Neutrophil (primary cell): ENCODE measurements around the gene EDAR.

ENCODE experiments used
- H3K27ac ChIP-seq: fragments of 200-600 bp; sonication (generic); 2 replicates; pipeline ENCODE4 v1.5.1; 2016; ENCODE audit warnings: mild to moderate bottlenecking, moderate library complexity
- H3K27me3 ChIP-seq: fragments of 200-600 bp; sonication (generic); 2 replicates; pipeline ENCODE4 v1.6.0; 2016; ENCODE audit warnings: mild to moderate bottlenecking
- H3K36me3 ChIP-seq: fragments of 200-600 bp; sonication (generic); 2 replicates; pipeline ENCODE4 v1.5.1; 2017
- H3K4me1 ChIP-seq, 2 experiments: fragments of 200-600 bp in 1 of 2; sonication (generic) in 1 of 2; 1 replicate in 1 of 2; 2 replicates in 1 of 2; pipeline versions ENCODE4 v1.5.1 to v1.6.1; 2013 to 2016; ENCODE audit warnings: low read depth in 1 of 2, low read length in 1 of 2, mild to moderate bottlenecking in 1 of 2, moderate library complexity in 1 of 2; ENCODE audit not compliant: control insufficient read depth in 1 of 2, insufficient read depth in 1 of 2
- H3K4me3 ChIP-seq, 2 experiments: fragments of 200-600 bp in 1 of 2; sonication (generic) in 1 of 2; 1 replicate in 1 of 2; 2 replicates in 1 of 2; pipeline ENCODE4 v1.5.1; 2013 to 2016; ENCODE audit warnings: low read depth in 1 of 2, low read length in 1 of 2, mild to moderate bottlenecking in 1 of 2, moderate library complexity in 1 of 2
- H3K9me3 ChIP-seq: fragments of 200-600 bp; sonication (generic); 2 replicates; pipeline ENCODE4 v1.5.1; 2016
- TF ChIP-seq, protein P1 (sequence below): fragments of 200-600 bp; sonication (generic); IDR thresholded peaks from 2 replicates; pipeline ENCODE4 v1.5.1; 2016; ENCODE audit warnings: antibody characterized with exemption

Gene EDAR

DNA sequence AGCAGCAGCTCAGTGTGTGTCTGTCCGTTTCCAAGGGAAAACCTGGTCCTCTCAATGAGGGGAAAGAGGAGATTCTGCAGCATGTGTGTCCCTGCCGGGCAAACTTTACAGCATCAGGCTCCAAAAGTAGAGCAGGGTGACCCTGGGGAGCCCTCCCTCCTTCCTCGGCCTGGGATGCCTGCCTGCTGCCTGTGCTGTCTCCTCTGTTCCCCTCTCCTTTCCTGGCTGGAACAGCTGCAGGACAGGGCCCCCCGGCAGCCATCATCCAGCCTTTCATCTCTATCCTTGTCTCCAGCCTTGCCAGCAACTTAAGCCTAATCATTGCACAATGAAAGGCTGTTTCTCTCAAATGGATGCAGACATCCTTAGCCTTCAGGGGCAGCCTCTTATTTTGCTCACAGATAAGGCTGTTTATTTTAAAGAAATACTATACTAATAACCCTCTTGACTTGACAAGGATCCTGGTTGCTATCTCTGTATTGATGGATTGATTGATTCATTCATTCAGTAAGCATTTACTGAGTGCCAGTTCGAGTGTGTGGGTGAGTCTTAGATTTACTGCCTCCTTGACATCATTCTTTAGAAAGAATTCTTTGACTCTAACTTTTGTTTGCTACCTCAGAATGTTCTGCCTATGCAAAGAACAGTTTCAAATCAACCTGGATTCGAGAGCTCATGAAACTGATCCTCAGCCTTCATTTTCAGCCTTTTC lies 40.6 kb upstream of the EDAR start:
- Histone ChIP-seq H3K9me3 (no peaks in the 10 kb centered on the region), H3K36me3 (no peaks in the 10 kb centered on the region), H3K27me3 (no peaks in the 10 kb centered on the region), H3K4me3 (no peak overlapping the region), H3K4me1 (peaks cover 24 to 33% of the 10 kb centered on the region in 2 experiments), H3K27ac (peak overlapping the region; percentile 93)
- TF ChIP-seq, protein P1, sequence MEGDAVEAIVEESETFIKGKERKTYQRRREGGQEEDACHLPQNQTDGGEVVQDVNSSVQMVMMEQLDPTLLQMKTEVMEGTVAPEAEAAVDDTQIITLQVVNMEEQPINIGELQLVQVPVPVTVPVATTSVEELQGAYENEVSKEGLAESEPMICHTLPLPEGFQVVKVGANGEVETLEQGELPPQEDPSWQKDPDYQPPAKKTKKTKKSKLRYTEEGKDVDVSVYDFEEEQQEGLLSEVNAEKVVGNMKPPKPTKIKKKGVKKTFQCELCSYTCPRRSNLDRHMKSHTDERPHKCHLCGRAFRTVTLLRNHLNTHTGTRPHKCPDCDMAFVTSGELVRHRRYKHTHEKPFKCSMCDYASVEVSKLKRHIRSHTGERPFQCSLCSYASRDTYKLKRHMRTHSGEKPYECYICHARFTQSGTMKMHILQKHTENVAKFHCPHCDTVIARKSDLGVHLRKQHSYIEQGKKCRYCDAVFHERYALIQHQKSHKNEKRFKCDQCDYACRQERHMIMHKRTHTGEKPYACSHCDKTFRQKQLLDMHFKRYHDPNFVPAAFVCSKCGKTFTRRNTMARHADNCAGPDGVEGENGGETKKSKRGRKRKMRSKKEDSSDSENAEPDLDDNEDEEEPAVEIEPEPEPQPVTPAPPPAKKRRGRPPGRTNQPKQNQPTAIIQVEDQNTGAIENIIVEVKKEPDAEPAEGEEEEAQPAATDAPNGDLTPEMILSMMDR: no peak

GRCh38 chr2:109028738-109029489 lies 39.9 kb upstream of the EDAR start:
- Histone ChIP-seq H3K4me1 (peaks cover 24 to 32% of the 10 kb centered on the region in 2 experiments), H3K4me3 (no peak overlapping the region), H3K36me3 (no peaks in the 10 kb centered on the region), H3K9me3 (no peaks in the 10 kb centered on the region), H3K27ac (no peak overlapping the region), H3K27me3 (no peaks in the 10 kb centered on the region)
- TF ChIP-seq, protein P1: no peak

DNA sequence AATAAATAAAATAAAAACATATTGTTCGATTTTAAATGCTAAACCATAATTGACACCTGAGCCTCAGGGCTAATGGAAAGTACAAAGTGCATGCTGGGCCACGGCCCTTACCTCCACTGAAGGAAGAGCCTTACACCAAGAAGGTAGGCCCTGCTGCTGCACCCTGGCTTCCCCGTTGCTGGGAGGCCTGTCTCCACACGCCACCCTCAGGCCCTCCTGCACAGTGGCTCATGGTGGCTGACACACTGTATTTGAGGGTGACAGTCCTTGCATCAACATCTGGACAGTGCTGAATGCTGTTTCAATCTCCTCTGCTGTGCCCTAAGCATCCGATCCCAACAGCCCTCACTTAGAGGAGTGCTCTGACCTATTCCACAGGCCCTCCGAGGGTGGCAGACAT lies 39.3 kb upstream of the EDAR start:
- H3K36me3 ChIP-seq: no peaks in the 10 kb centered on the region
- no peaks in the 10 kb centered on the region for H3K9me3 ChIP-seq
- TF ChIP-seq, protein P1: no peak
- no peak overlapping the region for H3K27ac ChIP-seq
- H3K4me3 ChIP-seq: no peak overlapping the region
- no peaks in the 10 kb centered on the region for H3K27me3 ChIP-seq
- H3K4me1 ChIP-seq: peaks cover 22 to 26% of the 10 kb centered on the region in 2 experiments

DNA sequence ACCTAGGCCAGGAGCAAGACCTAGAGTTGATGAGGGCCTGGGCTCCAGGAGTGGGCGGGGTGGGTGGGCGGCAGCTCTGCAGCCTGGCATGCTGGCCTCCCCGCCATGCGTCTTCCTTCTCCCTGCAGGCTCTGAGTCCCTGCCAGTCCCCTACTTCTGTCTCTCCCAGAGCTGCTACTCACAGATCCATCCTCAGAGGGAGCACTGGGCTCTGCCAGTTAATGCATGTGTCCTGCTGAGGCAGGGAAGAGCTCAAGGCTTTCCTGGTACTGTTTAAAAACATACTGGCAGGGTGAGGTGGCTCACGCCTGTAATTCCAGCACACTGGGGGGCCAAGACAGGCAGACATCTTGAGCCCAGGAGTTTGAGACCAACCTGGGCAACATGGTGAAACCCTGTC lies 38.7 kb upstream of the EDAR start:
- Histone ChIP-seq H3K27me3 (no peaks in the 10 kb centered on the region), H3K4me1 (peaks cover 16 to 20% of the 10 kb centered on the region in 2 experiments), H3K27ac (no peak overlapping the region), H3K9me3 (no peaks in the 10 kb centered on the region), H3K4me3 (no peak overlapping the region), H3K36me3 (no peaks in the 10 kb centered on the region)
- TF ChIP-seq, protein P1: no peak

GRCh38 chr2:109024477-109024876 lies 35.5 kb upstream of the EDAR start:
- no peak overlapping the region for H3K27ac ChIP-seq
- TF ChIP-seq, protein P1: no peak
- no peaks in the 10 kb centered on the region for H3K9me3 ChIP-seq
- no peaks in the 10 kb centered on the region for H3K36me3 ChIP-seq
- H3K27me3 ChIP-seq: no peaks in the 10 kb centered on the region
- no peak overlapping the region for H3K4me3 ChIP-seq
- no peaks in the 10 kb centered on the region for H3K4me1 ChIP-seq
